IMR-90 (cell line): ENCODE results near the gene NFIA. TPM values are rescaled to one million over a fixed set of nuclear protein-coding genes. Genes with fewer than 3 reads are reported as not detected.

Experiments
- ATAC-seq: fragments of 200-7000 bp; cut with Tn5 transposase; 2 replicates; pipeline ENCODE4 v1.9.1; 2020; ENCODE audit warnings: low read depth, mild to moderate bottlenecking, moderate library complexity
- BruUV-seq: library from RNA; stranded (reverse); fragments of 400-500 nt; replicated peaks from 2 replicates; lab custom pipeline; 2021; lab: Mats Ljungman, UMichigan
- CTCF ChIA-PET: fragments of 300-600 bp; formaldehyde crosslinking; extraction: SDS; loops from one replicate; lab custom pipeline; 2021; ENCODE audit warnings: antibody characterized with exemption; lab: Yijun Ruan, JAX
- POLR2A ChIA-PET: fragments of 300-600 bp; sonication (Branson Sonifier 250); formaldehyde crosslinking; loops from one replicate; lab custom pipeline; 2022; ENCODE audit warnings: antibody characterized with exemption; ENCODE audit not compliant: unreplicated experiment; lab: Charles Lee
- DNase-seq: peaks from one replicate; pipeline ENCODE4 v3.0.0; 2013
- H2AFZ ChIP-seq: replicated peaks from 2 replicates; pipeline ENCODE3; 2013; ENCODE audit warnings: low read length, mild to moderate bottlenecking; ENCODE audit not compliant: poor library complexity
- H2AK5ac ChIP-seq: 2 replicates; pipeline ENCODE4 v1.6.1; 2013; ENCODE audit warnings: low read depth, low read length, inconsistent platforms
- H2AK9ac ChIP-seq: replicated peaks from 2 replicates; pipeline ENCODE3; 2013; ENCODE audit warnings: mild to moderate bottlenecking, low read depth, low read length, moderate library complexity; ENCODE audit not compliant: poor library complexity
- H2BK120ac ChIP-seq: 2 replicates; pipeline ENCODE4 v1.6.1; 2013; ENCODE audit warnings: low read depth, low read length, inconsistent platforms
- H2BK15ac ChIP-seq: 3 replicates; pipeline ENCODE4 v1.6.1; 2013; ENCODE audit warnings: low read depth, low read length, inconsistent platforms
- H2BK20ac ChIP-seq: 2 replicates; pipeline ENCODE4 v1.6.1; 2013; ENCODE audit warnings: low read depth, mild to moderate bottlenecking, inconsistent platforms, low read length, moderate library complexity
- H2BK5ac ChIP-seq: 2 replicates; pipeline ENCODE4 v1.6.1; 2013; ENCODE audit warnings: mild to moderate bottlenecking, low read depth, low read length, inconsistent platforms; ENCODE audit not compliant: poor library complexity, severe bottlenecking
- H3K14ac ChIP-seq: replicated peaks from 2 replicates; pipeline ENCODE4 v1.6.1; 2013; ENCODE audit warnings: low read depth, low read length, inconsistent platforms
- H3K18ac ChIP-seq: 2 replicates; pipeline ENCODE4 v1.6.1; 2013; ENCODE audit warnings: low read depth, low read length, control low read depth
- H3K23ac ChIP-seq: 2 replicates; pipeline ENCODE4 v1.6.1; 2013; ENCODE audit warnings: low read depth, low read length, inconsistent platforms
- H3K27ac ChIP-seq: 2 replicates; pipeline ENCODE4 v1.5.1; 2013; ENCODE audit warnings: mild to moderate bottlenecking, control low read depth, low read length; ENCODE audit not compliant: insufficient read depth
- H3K27me3 ChIP-seq: 2 replicates; pipeline ENCODE4 v1.6.1; 2013; ENCODE audit warnings: low read length; ENCODE audit not compliant: control insufficient read depth, insufficient read depth
- H3K36me3 ChIP-seq: 2 replicates; pipeline ENCODE4 v1.6.1; 2013; ENCODE audit warnings: low read length, mixed read lengths; ENCODE audit not compliant: control insufficient read depth, insufficient read depth
- H3K4ac ChIP-seq: 2 replicates; pipeline ENCODE4 v1.6.1; 2013; ENCODE audit warnings: low read depth, low read length, inconsistent platforms
- H3K4me1 ChIP-seq: 2 replicates; pipeline ENCODE4 v1.6.1; 2013; ENCODE audit warnings: low read length, mixed read lengths; ENCODE audit not compliant: control insufficient read depth, insufficient read depth
- H3K4me2 ChIP-seq: 2 replicates; pipeline ENCODE4 v1.6.1; 2013; ENCODE audit warnings: low read depth, mild to moderate bottlenecking, control low read depth, low read length, moderate library complexity
- H3K4me3 ChIP-seq: 2 replicates; pipeline ENCODE4 v1.5.1; 2013; ENCODE audit warnings: low read depth, mild to moderate bottlenecking, control low read depth, low read length, moderate library complexity; ENCODE audit not compliant: insufficient read depth
- H3K56ac ChIP-seq: 2 replicates; pipeline ENCODE4 v1.6.1; 2013; ENCODE audit warnings: low read length, inconsistent platforms; ENCODE audit not compliant: insufficient read depth; ENCODE audit errors: extremely low read depth
- H3K79me1 ChIP-seq, 2 experiments: 2 replicates each; pipeline ENCODE4 v1.6.1; 2013; ENCODE audit warnings: low read length in 2 of 2, inconsistent platforms in 1 of 2, low read depth in 1 of 2
- H3K9ac ChIP-seq: 2 replicates; pipeline ENCODE4 v1.6.1; 2013; ENCODE audit warnings: low read depth, low read length, control low read depth
- H3K9me1 ChIP-seq: 2 replicates; pipeline ENCODE4 v1.6.1; 2013; ENCODE audit warnings: low read length, inconsistent platforms; ENCODE audit not compliant: insufficient read depth
- H3K9me3 ChIP-seq: 2 replicates; pipeline ENCODE4 v1.6.1; 2013; ENCODE audit warnings: low read length; ENCODE audit not compliant: control insufficient read depth, insufficient read depth
- H4K20me1 ChIP-seq: 2 replicates; pipeline ENCODE4 v1.6.1; 2013; ENCODE audit warnings: low read length, inconsistent platforms; ENCODE audit not compliant: insufficient read depth
- H4K5ac ChIP-seq: 2 replicates; pipeline ENCODE4 v1.6.1; 2013; ENCODE audit warnings: mild to moderate bottlenecking, low read depth, low read length, control low read depth
- H4K8ac ChIP-seq, 2 experiments: 2 replicates each; pipeline ENCODE4 v1.6.1; 2013; ENCODE audit warnings: low read depth in 2 of 2, low read length in 2 of 2, control low read depth in 1 of 2, inconsistent platforms in 1 of 2
- H4K91ac ChIP-seq: 2 replicates; pipeline ENCODE4 v1.6.1; 2013; ENCODE audit warnings: low read depth, low read length, inconsistent platforms; ENCODE audit not compliant: insufficient read depth
- MXI1 ChIP-seq: IDR thresholded peaks from 2 replicates; pipeline ENCODE4 v1.6.1; 2012; ENCODE audit warnings: low read depth, mild to moderate bottlenecking, low read length, moderate library complexity, borderline replicate concordance
- RFX5 ChIP-seq: IDR thresholded peaks from 2 replicates; pipeline ENCODE4 v1.8.0; 2012; ENCODE audit warnings: low read depth, mild to moderate bottlenecking, low read length, moderate library complexity
- USF2 ChIP-seq: fragments of 150-350 bp; IDR thresholded peaks from 2 replicates; pipeline ENCODE4 v1.6.1; 2017; ENCODE audit warnings: mild to moderate bottlenecking, antibody characterized with exemption, low read length, low read depth
- WGBS, 2 experiments: methylation state at CpG; one replicate each; pipeline versions ENCODE4 v1.1.5 to v1.1.7; 2013; ENCODE audit warnings: missing lambda C conversion rate in 2 of 2; ENCODE audit not compliant: insufficient read length in 1 of 2; ENCODE audit errors: extremely low coverage in 2 of 2; 5-methylcytosine and 5-hydroxymethylcytosine counted together
- dilution Hi-C: fragments of 300-500 bp; cut with HindIII; formaldehyde crosslinking; loops from one replicate; pipeline ENCODE4 v1.14.3; 2018; ENCODE audit warnings: low sequenced_read_pairs; ENCODE audit not compliant: unreplicated experiment
- in situ Hi-C: fragments of 300-500 bp; cut with MboI; formaldehyde crosslinking; loops from 3 replicates; pipeline ENCODE4 v1.14.3; 2019; ENCODE audit warnings: low sequenced_read_pairs, inconsistent platforms, mixed read lengths
- intact Hi-C: fragments of 100-400 bp; cut with micrococcal nuclease; formaldehyde crosslinking; loops from 2 replicates; pipeline ENCODE4 v1.10.0; 2022
- polyA plus RNA-seq, 3 experiments: library from polyadenylated mRNA; depleted of rRNA; stranded (reverse); fragments of >200 nt; gene quantifications; 2 replicates each; pipeline ENCODE4 v1.2.3, GENCODE V29; 2012; ENCODE audit warnings: low replicate concordance in 1 of 3
- total RNA-seq: library from RNA; depleted of rRNA; stranded (reverse); fragments of >200 nt; gene quantifications from 2 replicates; pipeline ENCODE4 v1.2.3, GENCODE V29; 2012

NFIA gene
- total and polyA plus RNA-seq, 2 of the 4 experiments (the other 2 are of a cell fraction): 1.6 to 2.2 TPM

- peaks cover 46% of the 10 kb centered on the region for H3K27me3 ChIP-seq
- dilution Hi-C loops: no loop called here
- no peak overlapping the region for H4K8ac ChIP-seq
- 46% methylated on average over 16 of the region's 54 CpGs; no CpG with 5 or more reads in 1 of the 2 experiments for WGBS, 2 experiments
- in situ Hi-C loops: loop anchor here (10.0 kb wide), 1 partner anchor 281 kb away; no protein-coding TSS in a partner anchor
- no peak for TF ChIP-seq MXI1
- TF ChIP-seq USF2: no peak
- TF ChIP-seq RFX5: no peak
- no peaks in the 10 kb centered on the region; the same call in 1 of the 2 replicates for H4K20me1 ChIP-seq
- H3K18ac ChIP-seq: no peak overlapping the region
- H3K9me3 ChIP-seq: no peaks in the 10 kb centered on the region
- H3K4me2 ChIP-seq: no peak overlapping the region
- DNase-seq (no peak), ATAC-seq (no peak)
- H3K36me3 ChIP-seq: no peaks in the 10 kb centered on the region
- H3K9me1 ChIP-seq: no peaks in the 10 kb centered on the region
- H4K5ac ChIP-seq: no peak overlapping the region
- H3K27ac ChIP-seq: no peak overlapping the region
- no peak overlapping the region for H3K4ac ChIP-seq
- H3K4me1 ChIP-seq: no peaks in the 10 kb centered on the region; the same call in 1 of the 2 replicates
- no peak overlapping the region for H3K4me3 ChIP-seq
- no peak overlapping the region for H2AK9ac ChIP-seq
- no peak overlapping the region for H2BK5ac ChIP-seq
- no peak overlapping the region for H3K56ac ChIP-seq
- no peaks in the 10 kb centered on the region for H3K79me1 ChIP-seq
- POLR2A ChIA-PET: no interaction called here
- no peak overlapping the region for H2BK120ac ChIP-seq
- no peak overlapping the region for H4K91ac ChIP-seq
- H3K14ac ChIP-seq: no peak overlapping the region
- no peak overlapping the region for H2AK5ac ChIP-seq
- H3K9ac ChIP-seq: no peak overlapping the region
- intact Hi-C loops: no loop called here
- no peak overlapping the region for H2BK20ac ChIP-seq
- peak overlapping the region; percentile 14 for H2AFZ ChIP-seq
- no peak overlapping the region for H3K23ac ChIP-seq
- CTCF ChIA-PET: interaction anchor here (0.6 kb wide), 1 partner anchor 69 kb away, joined by 6 read pairs; no protein-coding TSS in a partner anchor
- no TSS peak for BruUV-seq
- no peak overlapping the region for H2BK15ac ChIP-seq
Observed at GRCh38 chr1:61053712-61054600, 28.4 kb upstream of the NFIA start.
